ENCODE measurements around the gene ZSCAN2.

- no peak for TF ChIP-seq POLR2AphosphoS5 (IDR thresholded peaks at IDR 0.05; ENCODE audit: low read depth, low read length)
- TF ChIP-seq REST (IDR thresholded peaks at IDR 0.05; ENCODE audit: insufficient read depth in 1 of 2, low read depth in 2 of 2, low read length in 2 of 2), result no peak
- no peak for TF ChIP-seq SIN3A (IDR thresholded peaks at IDR 0.05; ENCODE audit: borderline replicate concordance, insufficient read depth, low read length)
- TF ChIP-seq TAF1 (IDR thresholded peaks at IDR 0.05; ENCODE audit: borderline replicate concordance, insufficient read depth, low read length), result no peak
- TF ChIP-seq FOXP2 (optimal IDR thresholded peaks at IDR 0.05; ENCODE audit: borderline replicate concordance, extremely low read depth, extremely low read length, insufficient read depth), result no peak
Observed at GRCh38 chr15:84661001-84661400, 60.2 kb downstream of the ZSCAN2 start.

Data from PFSK-1 (cell line).